Tibial nerve (tissue), 3 donors: ENCODE results near the gene WIPF3.

Experiments
- CTCF ChIP-seq, 5 experiments: fragments of 200-600 bp in 3 of 5; fragments of 450-650 bp in 2 of 5; sonication (generic) in 3 of 5; IDR thresholded peaks; one replicate each; pipeline ENCODE4 v1.5.1; 2016 to 2019; ENCODE audit warnings: antibody characterized with exemption in 5 of 5, mild to moderate bottlenecking in 3 of 5, moderate library complexity in 2 of 5
- POLR2A ChIP-seq, 2 donors: fragments of 450-650 bp; IDR thresholded peaks; one replicate each; pipeline ENCODE4 v1.6.1; 2017; ENCODE audit warnings: antibody characterized with exemption in 2 of 2, mild to moderate bottlenecking in 2 of 2, moderate library complexity in 2 of 2

GRCh38 chr7:29950480-29950879 lies 144.2 kb downstream of the WIPF3 start:
- TF ChIP-seq POLR2A (IDR thresholded peaks at IDR 0.05): no peak
- TF ChIP-seq CTCF (IDR thresholded peaks at IDR 0.05): no peak
